H9 (cell line): ENCODE results near the gene IFFO2. TPM values are rescaled to one million over a fixed set of nuclear protein-coding genes. Genes with fewer than 3 reads are reported as not detected.
A peak's percentile ranks its signal among the peaks of the same experiment; 100 is the strongest.

Source experiments
- DNase-seq: peaks from one replicate; pipeline ENCODE4 v3.0.0-alpha.2; 2017
- H2AFZ ChIP-seq: one replicate; pipeline ENCODE4 v1.6.1; 2013; ENCODE audit warnings: mild to moderate bottlenecking, low read length, control low read depth, moderate library complexity
- H2AK5ac ChIP-seq: 2 replicates; pipeline ENCODE4 v1.6.1; 2013; ENCODE audit warnings: low read length, control low read depth, mixed read lengths; ENCODE audit not compliant: insufficient read length
- H2BK120ac ChIP-seq: one replicate; pipeline ENCODE4 v1.6.1; 2013; ENCODE audit warnings: low read depth, mild to moderate bottlenecking, low read length, control low read depth, inconsistent platforms; ENCODE audit not compliant: poor library complexity, severe bottlenecking
- H2BK12ac ChIP-seq: 2 replicates; pipeline ENCODE4 v1.6.1; 2013; ENCODE audit warnings: low read length, control low read depth, mixed read lengths, low read depth; ENCODE audit not compliant: insufficient read length
- H2BK15ac ChIP-seq: 2 replicates; pipeline ENCODE4 v1.6.1; 2013; ENCODE audit warnings: low read depth, low read length, control low read depth
- H2BK20ac ChIP-seq: one replicate; pipeline ENCODE4 v1.6.1; 2013; ENCODE audit warnings: low read depth, mild to moderate bottlenecking, low read length, control low read depth, inconsistent platforms; ENCODE audit not compliant: poor library complexity, severe bottlenecking
- H2BK5ac ChIP-seq: 2 replicates; pipeline ENCODE4 v1.6.1; 2013; ENCODE audit warnings: low read length, control low read depth, mixed read lengths; ENCODE audit not compliant: insufficient read length
- H3K14ac ChIP-seq: 2 replicates; pipeline ENCODE4 v1.6.1; 2013; ENCODE audit warnings: low read length, control low read depth; ENCODE audit not compliant: insufficient read depth
- H3K18ac ChIP-seq: 2 replicates; pipeline ENCODE4 v1.6.1; 2013; ENCODE audit warnings: low read depth, mild to moderate bottlenecking, mixed read lengths, low read length, control low read depth; ENCODE audit not compliant: insufficient read length
- H3K23ac ChIP-seq: 2 replicates; pipeline ENCODE4 v1.6.1; 2013; ENCODE audit warnings: low read length, control low read depth, mixed read lengths, low read depth; ENCODE audit not compliant: insufficient read length
- H3K23me2 ChIP-seq: 2 replicates; pipeline ENCODE4 v1.6.1; 2013; ENCODE audit warnings: low read depth, mild to moderate bottlenecking, mixed read lengths, low read length, control low read depth; ENCODE audit not compliant: insufficient read length, poor library complexity, severe bottlenecking
- H3K27ac ChIP-seq: 2 replicates; pipeline ENCODE4 v1.5.1; 2013; ENCODE audit warnings: low read length, control low read depth, mixed read lengths, low read depth; ENCODE audit not compliant: insufficient read length
- H3K27me3 ChIP-seq: 2 replicates; pipeline ENCODE4 v1.6.1; 2013; ENCODE audit warnings: low read length, control low read depth, inconsistent platforms; ENCODE audit not compliant: insufficient read depth
- H3K4ac ChIP-seq: 2 replicates; pipeline ENCODE4 v1.6.1; 2013; ENCODE audit warnings: low read depth, mild to moderate bottlenecking, control low read depth, inconsistent platforms, low read length, moderate library complexity
- H3K4me1 ChIP-seq: 2 replicates; pipeline ENCODE4 v1.6.1; 2013; ENCODE audit warnings: low read length, control low read depth, inconsistent platforms; ENCODE audit not compliant: insufficient read depth
- H3K4me2 ChIP-seq: 2 replicates; pipeline ENCODE4 v1.6.1; 2013; ENCODE audit warnings: low read length, control low read depth, mixed read lengths; ENCODE audit not compliant: insufficient read length, insufficient read depth
- H3K56ac ChIP-seq: 2 replicates; pipeline ENCODE4 v1.6.1; 2013; ENCODE audit warnings: low read depth, mild to moderate bottlenecking, mixed read lengths, low read length, control low read depth; ENCODE audit not compliant: insufficient read length
- H3K79me1 ChIP-seq: 2 replicates; pipeline ENCODE4 v1.6.1; 2013; ENCODE audit warnings: low read depth, mild to moderate bottlenecking, moderate library complexity, low read length, control low read depth, inconsistent platforms; ENCODE audit not compliant: insufficient read depth, poor library complexity, severe bottlenecking
- H3K79me2 ChIP-seq: 2 replicates; pipeline ENCODE4 v1.6.1; 2013; ENCODE audit warnings: low read length, control low read depth, inconsistent platforms; ENCODE audit not compliant: insufficient read depth
- H3K9ac ChIP-seq: 2 replicates; pipeline ENCODE4 v1.6.1; 2013; ENCODE audit warnings: low read length, control low read depth, mixed read lengths; ENCODE audit not compliant: insufficient read length; ENCODE audit errors: extremely low read depth
- H3K9me3 ChIP-seq: one replicate; pipeline ENCODE4 v1.6.1; 2013; ENCODE audit warnings: low read depth, low read length, inconsistent platforms; ENCODE audit not compliant: control insufficient read depth
- H3T11ph ChIP-seq: one replicate; pipeline ENCODE4 v1.6.1; 2013; ENCODE audit warnings: mild to moderate bottlenecking, low read length, control low read depth, inconsistent platforms
- H4K20me1 ChIP-seq: one replicate; pipeline ENCODE4 v1.6.1; 2013; ENCODE audit not compliant: control insufficient read depth, insufficient read length, insufficient read depth
- H4K5ac ChIP-seq: 2 replicates; pipeline ENCODE4 v1.6.1; 2013; ENCODE audit warnings: low read depth, mild to moderate bottlenecking, mixed read lengths, low read length, control low read depth; ENCODE audit not compliant: insufficient read length
- H4K8ac ChIP-seq: replicated peaks from 2 replicates; pipeline ENCODE4 v1.6.1; 2013; ENCODE audit warnings: low read length, control low read depth, mixed read lengths, low read depth; ENCODE audit not compliant: insufficient read length
- H4K91ac ChIP-seq: 2 replicates; pipeline ENCODE4 v1.6.1; 2013; ENCODE audit warnings: low read depth, mild to moderate bottlenecking, moderate library complexity, mixed read lengths, low read length, control low read depth; ENCODE audit not compliant: insufficient read length
- H3K27ac Mint-ChIP-seq, 3 experiments: 2 replicates in 2 of 3; 3 replicates in 1 of 3; pipeline ENCODE4 v1.8.0; 2020 to 2021; ENCODE audit warnings: mixed read lengths in 3 of 3, mild to moderate bottlenecking in 1 of 3, moderate library complexity in 1 of 3
- H3K27me3 Mint-ChIP-seq: 2 replicates; pipeline ENCODE4 v1.8.0; 2021; ENCODE audit warnings: low read depth, mild to moderate bottlenecking, moderate library complexity, mixed read lengths
- H3K36me3 Mint-ChIP-seq, 3 experiments: 2 replicates in 2 of 3; 3 replicates in 1 of 3; pipeline ENCODE4 v1.8.0; 2020 to 2021; ENCODE audit warnings: low read depth in 3 of 3, mixed read lengths in 3 of 3; ENCODE audit not compliant: insufficient read depth in 1 of 3
- H3K4me1 Mint-ChIP-seq, 2 experiments: 2 replicates each; pipeline ENCODE4 v1.8.0; 2020; ENCODE audit warnings: mixed read lengths in 2 of 2
- H3K4me3 Mint-ChIP-seq, 2 experiments: 2 replicates in 1 of 2; 3 replicates in 1 of 2; pipeline ENCODE4 v1.8.0; 2020 to 2021; ENCODE audit warnings: mild to moderate bottlenecking in 2 of 2, mixed read lengths in 2 of 2, moderate library complexity in 1 of 2
- H3K9me3 Mint-ChIP-seq, 2 experiments: 2 replicates in 1 of 2; 3 replicates in 1 of 2; pipeline ENCODE4 v1.8.0; 2020; ENCODE audit warnings: mild to moderate bottlenecking in 2 of 2, mixed read lengths in 2 of 2, moderate library complexity in 1 of 2
- CTCF ChIP-seq: fragments of 200-600 bp; sonication (generic); conservative IDR thresholded peaks from 3 replicates; pipeline ENCODE4 v1.8.0; 2021; ENCODE audit warnings: antibody characterized with exemption, mild to moderate bottlenecking
- WGBS: extraction: QIAGEN DNeasy Blood & Tissue Kit; methylation state at CpG from one replicate; pipeline ENCODE4 v1.1.7; 2013; ENCODE audit warnings: missing lambda C conversion rate, low lambda C conversion rate, mixed read lengths; ENCODE audit not compliant: insufficient read length; ENCODE audit errors: extremely low coverage; 5-methylcytosine and 5-hydroxymethylcytosine counted together
- total RNA-seq: library from RNA; stranded (reverse); gene quantifications from 2 replicates; pipeline ENCODE4 v1.2.1, GENCODE V29; 2021

IFFO2 gene
- total RNA-seq, 1 experiment from 2014 or later: 3.6 TPM

GRCh38 chr1:18951416-18951815, 5.1 kb downstream of the IFFO2 start:
- WGBS: no CpG with 5 or more reads among the region's 9 CpGs
- peak overlapping the region; percentile 54; the same call in 1 of the 2 replicates for H3K14ac ChIP-seq
- Mint-ChIP-seq H3K4me1 (peaks cover 25 to 37% of the 10 kb centered on the region in 2 experiments), H3K36me3 (no peaks in the 10 kb centered on the region), H3K27me3 (peaks cover 22% of the 10 kb centered on the region), H3K9me3 (no peaks in the 10 kb centered on the region), H3K27ac (no peak overlapping the region), H3K4me3 (no peak overlapping the region)
- H2AFZ ChIP-seq: no peak overlapping the region
- no peak overlapping the region for H2BK20ac ChIP-seq
- H4K8ac ChIP-seq: no peak overlapping the region
- no peak overlapping the region for H3K18ac ChIP-seq
- no peaks in the 10 kb centered on the region for H4K20me1 ChIP-seq
- no peak overlapping the region for H3K56ac ChIP-seq
- H3K79me1 ChIP-seq: no peaks in the 10 kb centered on the region
- H3K23ac ChIP-seq: no peak overlapping the region
- no peak overlapping the region for H2BK5ac ChIP-seq
- no peaks in the 10 kb centered on the region for H3K79me2 ChIP-seq
- TF ChIP-seq CTCF: no peak
- H2BK15ac ChIP-seq: no peak overlapping the region
- peaks cover 4% of the 10 kb centered on the region for H3K23me2 ChIP-seq
- H4K91ac ChIP-seq: no peak overlapping the region
- no peak overlapping the region for H2BK120ac ChIP-seq
- H2BK12ac ChIP-seq: peak overlapping the region; percentile 38
- H4K5ac ChIP-seq: no peak overlapping the region
- peaks cover 6% of the 10 kb centered on the region; the same call in 1 of the 2 replicates for H3K4me1 ChIP-seq
- no peaks in the 10 kb centered on the region for H3K9me3 ChIP-seq
- DNase-seq: no peak
- no peak overlapping the region for H3K4ac ChIP-seq
- no peak overlapping the region for H3K27ac ChIP-seq
- no peak overlapping the region for H3K9ac ChIP-seq
- no peaks in the 10 kb centered on the region; the same call in 1 of the 2 replicates for H3K27me3 ChIP-seq
- no peak overlapping the region for H3K4me2 ChIP-seq
- H2AK5ac ChIP-seq: no peak overlapping the region
- no peak overlapping the region for H3T11ph ChIP-seq
